Measurements from ENCODE around the gene TRUB2.

TRUB2 gene

GRCh38 chr9:128265348-128265847 lies 56.8 kb downstream of the TRUB2 start:
- DNase-seq, result no peak

- DNase-seq, result no peak
Measured at GRCh38 chr9:128262687-128263086, 59.6 kb downstream of the TRUB2 start.

- no peak for DNase-seq
Measured at GRCh38 chr9:128260340-128260739, 61.9 kb downstream of the TRUB2 start.

GRCh38 chr9:128259156-128259555 lies 63.1 kb downstream of the TRUB2 start:
- no peak for DNase-seq

- no peak for DNase-seq
Measured at GRCh38 chr9:128258326-128258725, 63.9 kb downstream of the TRUB2 start.

- DNase-seq, result no peak
Measured at GRCh38 chr9:128257907-128258306, 64.3 kb downstream of the TRUB2 start.

- no peak for DNase-seq
Measured at GRCh38 chr9:128257086-128257825, 65.0 kb downstream of the TRUB2 start.

Data from activated T-cell treated with anti-CD3 and anti-CD28 coated beads for 4 hours (primary cell).